ENCODE measurements around the gene LRRC1. TPM values are rescaled to one million over a fixed set of nuclear protein-coding genes. Genes with fewer than 3 reads are reported as not detected.

Gene LRRC1
- total and polyA plus RNA-seq, 10 of the 15 experiments (the other 5 are each of a cell fraction or from before 2014, with no cell fraction given) = 0.35 to 9.3 (median 0.63) TPM

DNA sequence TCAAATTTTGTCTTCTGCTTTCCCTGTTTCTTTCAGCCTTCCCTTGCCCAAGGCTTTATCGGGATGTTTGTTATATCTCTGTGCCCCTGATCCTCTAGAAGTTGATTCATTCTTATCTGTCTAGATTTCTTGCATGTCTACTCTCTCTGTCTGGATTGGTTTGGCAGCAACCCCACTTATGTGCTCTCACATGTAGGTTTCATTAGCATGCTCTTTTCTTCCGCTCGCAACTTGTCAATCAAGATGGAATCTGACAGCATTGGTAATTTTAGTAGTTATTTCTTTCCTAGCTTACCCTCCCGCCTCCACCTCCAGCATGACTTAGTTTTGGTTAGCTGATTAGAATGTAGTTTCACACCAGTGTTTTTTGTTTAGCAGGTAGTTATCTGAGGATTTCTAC lies 39.3 kb downstream of the LRRC1 start:
- Histone ChIP-seq H2AFZ (ENCODE audit: control insufficient read depth, low read depth, low read length) (no peak overlapping the region), H3K4me2 (ENCODE audit: control insufficient read depth, insufficient read depth) (no peak overlapping the region), H4K20me1 (ENCODE audit: control insufficient read depth, insufficient read depth) (no peaks in the 10 kb centered on the region), H3K27ac (ENCODE audit: control insufficient read depth, insufficient read depth) (no peak overlapping the region), H3K36me3 (ENCODE audit: control insufficient read depth in 2 of 2, insufficient read depth in 2 of 2, low read length in 1 of 2) (no peaks in the 10 kb centered on the region), H3K9me3 (replicated peaks; ENCODE audit: control insufficient read depth, insufficient read depth, low read length) (no peaks in the 10 kb centered on the region), H3K4me3 (no peak overlapping the region), H3K79me2 (ENCODE audit: control insufficient read depth, insufficient read depth, low read length) (no peaks in the 10 kb centered on the region), H3K27me3 (replicated peaks in 1 of 2; ENCODE audit: control insufficient read depth in 2 of 2, insufficient read depth in 2 of 2, low read length in 1 of 2) (no peaks in the 10 kb centered on the region), H3K9ac (ENCODE audit: control insufficient read depth, insufficient read depth, low read length) (no peak overlapping the region), H3K4me1 (ENCODE audit: control insufficient read depth, insufficient read depth, low read length) (no peaks in the 10 kb centered on the region)
- ChIA-PET CTCF (no interaction called here), POLR2A (no interaction called here), RAD21 (ENCODE audit: unreplicated experiment) (no interaction called here), SMC1A (ENCODE audit: uncharacterized antibody, unreplicated experiment) (no interaction called here)
- DNase-seq (ENCODE audit: low read depth, low spot score) (no peak), FAIRE-seq (no peak), ATAC-seq (no peak)
- WGBS (ENCODE audit: insufficient coverage, insufficient replicate concordance, low lambda C conversion rate, missing lambda C conversion rate) = 75% methylated on average over 4 of the region's 4 CpGs
- in situ Hi-C loops (cut with MboI) = no loop called here
- intact Hi-C loops (cut with micrococcal nuclease; ENCODE audit: unreplicated experiment) = no loop called here
- no peak for TF ChIP-seq CBX5 (IDR thresholded peaks at IDR 0.05; ENCODE audit: low read depth)
- BruUV-seq (replicated peaks) = no TSS peak

DNA sequence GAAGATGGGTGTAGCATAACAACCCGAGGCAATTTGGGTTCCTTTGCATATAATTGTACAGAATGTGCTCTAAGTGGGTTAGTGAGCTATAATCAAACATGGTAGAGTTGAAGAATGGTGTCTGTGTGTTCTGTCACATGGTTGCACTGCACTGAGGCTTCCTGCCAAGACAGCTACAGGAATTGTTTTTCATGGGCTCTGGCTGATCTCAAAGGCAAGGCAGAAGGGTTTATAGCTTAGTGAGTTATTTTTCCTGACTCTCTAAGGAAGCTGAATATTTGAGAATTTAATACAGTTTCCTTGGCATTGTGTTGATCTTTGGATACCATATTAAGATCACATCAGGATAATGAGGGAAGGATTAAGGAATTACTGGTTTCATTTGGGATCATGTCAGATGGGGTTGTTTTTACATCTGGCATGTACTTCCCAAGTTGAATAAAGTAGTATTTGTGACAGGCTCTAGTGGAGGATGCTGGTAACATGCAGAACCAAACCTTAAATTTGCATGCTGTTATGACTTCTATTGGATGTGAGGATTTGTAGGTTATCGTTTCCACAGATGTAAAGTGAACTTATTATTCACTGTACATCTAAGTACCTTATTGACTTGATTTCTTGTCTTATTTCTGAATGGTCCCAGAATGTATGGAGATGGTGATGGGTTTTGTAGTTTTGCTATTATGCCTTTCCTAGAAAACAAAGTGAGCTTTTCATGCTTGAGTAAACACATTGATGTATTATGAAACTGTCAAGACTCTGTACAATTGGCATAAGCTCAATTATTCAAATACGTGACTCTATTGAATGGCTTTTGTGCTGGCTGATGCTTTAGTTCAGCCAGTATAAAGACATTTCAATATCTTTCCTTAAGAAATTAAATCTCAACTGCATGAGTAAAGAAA lies 43.3 kb downstream of the LRRC1 start:
- H4K20me1 ChIP-seq (ENCODE audit: control insufficient read depth, insufficient read depth) = no peaks in the 10 kb centered on the region
- ChIA-PET SMC1A (ENCODE audit: uncharacterized antibody, unreplicated experiment) (interaction anchor here (0.6 kb wide), 1 partner anchor 1139 kb away, joined by 3 read pairs; no protein-coding TSS in a partner anchor), RAD21 (ENCODE audit: unreplicated experiment) (no interaction called here), POLR2A (no interaction called here), CTCF (interaction anchor here (0.9 to 1.4 kb wide), 2 partner anchors 23 to 41 kb away, joined by 3 read pairs; no protein-coding TSS in a partner anchor)
- TF ChIP-seq NR2F1 (conservative IDR thresholded peaks at IDR 0.05) (no peak), NR2C2 (IDR thresholded peaks at IDR 0.05; ENCODE audit: borderline replicate concordance, control insufficient read depth, insufficient read length, low read depth) (no peak), YBX1 (IDR thresholded peaks at IDR 0.05) (no peak), TAF1 (IDR thresholded peaks at IDR 0.05; ENCODE audit: borderline replicate concordance, low read depth, low read length) (no peak), ESRRA (IDR thresholded peaks at IDR 0.05; ENCODE audit: low read length) (no peak), ZNF207 (IDR thresholded peaks at IDR 0.05; ENCODE audit: borderline replicate concordance) (no peak), SREBF2 (IDR thresholded peaks at IDR 0.05; ENCODE audit: low read length) (no peak)
- TF ChIP-seq, protein P1, sequence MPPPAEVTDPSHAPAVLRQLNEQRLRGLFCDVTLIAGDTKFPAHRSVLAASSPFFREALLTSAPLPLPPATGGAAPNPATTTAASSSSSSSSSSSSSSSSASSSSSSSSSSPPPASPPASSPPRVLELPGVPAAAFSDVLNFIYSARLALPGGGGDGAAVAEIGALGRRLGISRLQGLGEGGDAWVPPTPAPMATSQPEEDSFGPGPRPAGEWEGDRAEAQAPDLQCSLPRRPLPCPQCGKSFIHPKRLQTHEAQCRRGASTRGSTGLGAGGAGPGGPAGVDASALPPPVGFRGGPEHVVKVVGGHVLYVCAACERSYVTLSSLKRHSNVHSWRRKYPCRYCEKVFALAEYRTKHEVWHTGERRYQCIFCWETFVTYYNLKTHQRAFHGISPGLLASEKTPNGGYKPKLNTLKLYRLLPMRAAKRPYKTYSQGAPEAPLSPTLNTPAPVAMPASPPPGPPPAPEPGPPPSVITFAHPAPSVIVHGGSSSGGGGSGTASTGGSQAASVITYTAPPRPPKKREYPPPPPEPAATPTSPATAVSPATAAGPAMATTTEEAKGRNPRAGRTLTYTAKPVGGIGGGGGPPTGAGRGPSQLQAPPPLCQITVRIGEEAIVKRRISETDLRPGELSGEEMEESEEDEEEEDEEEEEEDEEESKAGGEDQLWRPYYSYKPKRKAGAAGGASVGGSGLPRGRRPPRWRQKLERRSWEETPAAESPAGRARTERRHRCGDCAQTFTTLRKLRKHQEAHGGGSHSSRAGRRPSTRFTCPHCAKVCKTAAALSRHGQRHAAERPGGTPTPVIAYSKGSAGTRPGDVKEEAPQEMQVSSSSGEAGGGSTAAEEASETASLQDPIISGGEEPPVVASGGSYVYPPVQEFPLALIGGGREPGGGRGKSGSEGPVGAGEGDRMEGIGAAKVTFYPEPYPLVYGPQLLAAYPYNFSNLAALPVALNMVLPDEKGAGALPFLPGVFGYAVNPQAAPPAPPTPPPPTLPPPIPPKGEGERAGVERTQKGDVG (CRISPR knock-in tag; IDR thresholded peaks at IDR 0.05) = no peak
- TF ChIP-seq, protein P2, sequence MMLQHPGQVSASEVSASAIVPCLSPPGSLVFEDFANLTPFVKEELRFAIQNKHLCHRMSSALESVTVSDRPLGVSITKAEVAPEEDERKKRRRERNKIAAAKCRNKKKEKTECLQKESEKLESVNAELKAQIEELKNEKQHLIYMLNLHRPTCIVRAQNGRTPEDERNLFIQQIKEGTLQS (IDR thresholded peaks at IDR 0.05; ENCODE audit: borderline replicate concordance, extremely low read depth, low read depth, low read length) = no peak
- FAIRE-seq (no peak), DNase-seq (ENCODE audit: low read depth, low spot score) (no peak), ATAC-seq (peak; percentile 69)
- WGBS (ENCODE audit: insufficient coverage, insufficient replicate concordance, low lambda C conversion rate, missing lambda C conversion rate) = 0% methylated on average over 3 of the region's 3 CpGs
- no peaks in the 10 kb centered on the region; the same call in 2 of the 3 replicates for H3K9me3 ChIP-seq (replicated peaks; ENCODE audit: control insufficient read depth, insufficient read depth, low read length)
- no peaks in the 10 kb centered on the region for H3K27me3 ChIP-seq (replicated peaks in 1 of 2; ENCODE audit: control insufficient read depth in 2 of 2, insufficient read depth in 2 of 2, low read length in 1 of 2)
- H3K79me2 ChIP-seq (ENCODE audit: control insufficient read depth, insufficient read depth, low read length) = no peaks in the 10 kb centered on the region
- no peak overlapping the region for H2AFZ ChIP-seq (ENCODE audit: control insufficient read depth, low read depth, low read length)
- in situ Hi-C loops (cut with MboI) (no loop called here), intact Hi-C loops (cut with micrococcal nuclease; ENCODE audit: unreplicated experiment) (no loop called here)
- H3K4me2 ChIP-seq (ENCODE audit: control insufficient read depth, insufficient read depth) = no peak overlapping the region
- no TSS peak for BruUV-seq (replicated peaks)
- H3K4me3 ChIP-seq = no peak overlapping the region
- H3K4me1 ChIP-seq (ENCODE audit: control insufficient read depth, insufficient read depth, low read length) = no peaks in the 10 kb centered on the region
- H3K36me3 ChIP-seq (ENCODE audit: control insufficient read depth in 2 of 2, insufficient read depth in 2 of 2, low read length in 1 of 2) = no peaks in the 10 kb centered on the region
- H3K9ac ChIP-seq (ENCODE audit: control insufficient read depth, insufficient read depth, low read length) = no peak overlapping the region
- H3K27ac ChIP-seq (ENCODE audit: control insufficient read depth, insufficient read depth) = no peak overlapping the region

Data from GM12878 (cell line).